SU-DHL-6 (cell line): ENCODE measurements around the gene DNAJC27.

ENCODE experiments used
- CTCF ChIP-seq: fragments of 200-600 bp; sonication (generic); IDR thresholded peaks from one replicate; pipeline ENCODE4 v1.5.1; 2017; ENCODE audit warnings: antibody characterized with exemption, mild to moderate bottlenecking, low read length, moderate library complexity; ENCODE audit not compliant: insufficient read depth, poor library complexity, severe bottlenecking
- EZH2phosphoT487 ChIP-seq: fragments of 200-600 bp; sonication (generic), shearing (Covaris generic); conservative IDR thresholded peaks from 2 replicates; pipeline ENCODE4 v1.6.1; 2018; ENCODE audit warnings: mild to moderate bottlenecking, antibody characterized with exemption, low read length, moderate library complexity, mixed read lengths

GRCh38 chr2:24937236-24937635 lies 34.5 kb downstream of the DNAJC27 start:
- TF ChIP-seq CTCF (no peak), EZH2phosphoT487 (no peak)
